GM12872 (cell line): ENCODE results near the gene RASSF4.

Source experiments
- TF ChIP-seq, protein P1 (sequence below): IDR thresholded peaks from 3 replicates; pipeline ENCODE4 v1.5.1; 2011; ENCODE audit warnings: low read depth, mild to moderate bottlenecking, low read length, moderate library complexity; ENCODE audit not compliant: insufficient read depth

The RASSF4 gene

DNA sequence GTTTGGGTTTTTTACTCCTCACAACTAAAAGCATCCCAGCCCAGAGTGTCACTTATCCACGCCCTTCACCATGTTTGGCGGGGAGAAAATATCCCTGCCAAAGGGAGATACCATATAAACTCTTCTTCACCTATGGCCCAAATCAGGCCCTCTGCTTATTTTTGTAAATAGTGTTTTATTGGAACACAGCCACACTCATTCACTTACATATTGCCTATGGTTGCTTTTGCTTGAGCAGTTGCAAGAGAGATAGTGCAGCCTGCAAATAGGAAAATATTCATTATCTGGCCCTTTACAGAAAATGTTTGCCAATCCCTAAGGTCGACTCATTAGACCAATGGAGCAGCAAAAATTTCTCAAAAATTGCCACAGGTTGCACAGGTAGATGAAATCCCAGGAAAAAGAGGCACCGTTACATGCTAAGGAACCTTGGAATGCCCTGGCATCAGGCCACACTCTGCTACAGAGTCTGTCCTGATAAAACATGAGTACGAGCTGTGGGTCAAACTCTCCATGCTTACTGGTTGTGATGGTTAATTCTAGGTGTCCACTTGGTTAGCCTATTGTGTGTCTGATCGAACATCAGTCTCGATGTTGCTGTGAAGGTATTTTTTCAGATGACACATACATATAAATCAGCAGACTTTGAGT is 7.9 kb upstream of the RASSF4 start:
- TF ChIP-seq, protein P1, sequence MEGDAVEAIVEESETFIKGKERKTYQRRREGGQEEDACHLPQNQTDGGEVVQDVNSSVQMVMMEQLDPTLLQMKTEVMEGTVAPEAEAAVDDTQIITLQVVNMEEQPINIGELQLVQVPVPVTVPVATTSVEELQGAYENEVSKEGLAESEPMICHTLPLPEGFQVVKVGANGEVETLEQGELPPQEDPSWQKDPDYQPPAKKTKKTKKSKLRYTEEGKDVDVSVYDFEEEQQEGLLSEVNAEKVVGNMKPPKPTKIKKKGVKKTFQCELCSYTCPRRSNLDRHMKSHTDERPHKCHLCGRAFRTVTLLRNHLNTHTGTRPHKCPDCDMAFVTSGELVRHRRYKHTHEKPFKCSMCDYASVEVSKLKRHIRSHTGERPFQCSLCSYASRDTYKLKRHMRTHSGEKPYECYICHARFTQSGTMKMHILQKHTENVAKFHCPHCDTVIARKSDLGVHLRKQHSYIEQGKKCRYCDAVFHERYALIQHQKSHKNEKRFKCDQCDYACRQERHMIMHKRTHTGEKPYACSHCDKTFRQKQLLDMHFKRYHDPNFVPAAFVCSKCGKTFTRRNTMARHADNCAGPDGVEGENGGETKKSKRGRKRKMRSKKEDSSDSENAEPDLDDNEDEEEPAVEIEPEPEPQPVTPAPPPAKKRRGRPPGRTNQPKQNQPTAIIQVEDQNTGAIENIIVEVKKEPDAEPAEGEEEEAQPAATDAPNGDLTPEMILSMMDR: no peak

DNA sequence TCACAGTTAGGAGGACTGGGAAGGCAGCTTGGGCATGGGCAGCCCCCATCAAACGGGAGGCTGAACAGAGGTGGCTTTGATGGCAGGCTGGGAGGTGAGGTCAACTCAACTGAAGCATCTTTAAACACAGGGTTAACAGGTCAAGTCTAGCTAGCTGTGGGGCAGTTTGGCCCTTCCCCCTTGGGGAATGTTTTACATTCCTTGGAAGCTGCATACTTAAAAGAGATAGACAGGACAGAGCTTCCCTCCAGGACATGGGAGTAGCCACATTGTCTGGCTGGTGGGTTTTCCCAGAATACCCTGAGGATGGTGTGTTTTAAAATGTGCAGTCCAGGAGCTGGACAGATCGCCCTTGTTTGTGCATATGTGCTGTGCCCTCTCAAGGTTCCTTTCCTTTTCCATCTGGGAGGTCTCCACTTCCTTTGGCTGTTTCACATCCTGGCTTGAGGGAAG is 6.8 kb upstream of the RASSF4 start:
- TF ChIP-seq, protein P1: no peak

DNA sequence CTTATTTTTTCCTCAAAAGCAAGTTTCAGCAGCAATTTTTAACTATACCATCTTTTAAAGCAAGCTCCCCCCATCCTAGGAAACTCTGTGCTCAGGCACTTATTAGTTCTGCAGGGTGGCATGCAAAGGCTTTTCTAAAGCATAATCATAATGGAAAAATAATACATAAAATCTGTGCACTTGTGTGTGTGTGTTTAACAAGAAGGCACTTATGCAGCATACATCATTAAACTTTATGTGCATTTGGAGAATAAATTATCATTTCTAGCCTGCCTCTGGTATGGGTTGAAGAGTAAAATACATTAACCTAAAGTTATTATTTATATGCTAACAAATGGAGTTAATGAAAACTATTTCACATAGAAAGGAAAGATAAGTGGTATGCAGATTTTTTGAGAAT is 5.6 kb upstream of the RASSF4 start:
- TF ChIP-seq, protein P1: no peak

DNA sequence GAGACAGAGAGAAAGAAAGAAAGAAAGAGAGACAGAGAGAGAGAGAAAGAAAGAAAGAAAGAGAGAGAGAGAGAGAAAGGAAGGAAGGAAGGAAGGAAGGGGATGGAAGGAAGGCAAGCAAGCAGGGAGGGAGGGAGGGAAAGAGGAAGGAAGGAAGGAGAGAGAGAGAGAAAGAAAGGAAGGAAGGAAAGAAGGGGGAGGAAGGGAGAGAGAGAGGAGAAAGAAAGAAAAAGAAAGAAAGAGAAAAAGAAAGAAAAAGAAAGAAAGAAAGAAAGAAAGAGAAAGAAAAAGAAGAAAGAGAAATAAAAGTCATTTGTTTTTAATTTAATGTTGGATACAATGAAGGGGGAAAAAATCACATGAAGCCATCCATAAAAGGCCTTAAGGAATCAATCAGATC is 4.6 kb upstream of the RASSF4 start:
- TF ChIP-seq, protein P1: no peak

DNA sequence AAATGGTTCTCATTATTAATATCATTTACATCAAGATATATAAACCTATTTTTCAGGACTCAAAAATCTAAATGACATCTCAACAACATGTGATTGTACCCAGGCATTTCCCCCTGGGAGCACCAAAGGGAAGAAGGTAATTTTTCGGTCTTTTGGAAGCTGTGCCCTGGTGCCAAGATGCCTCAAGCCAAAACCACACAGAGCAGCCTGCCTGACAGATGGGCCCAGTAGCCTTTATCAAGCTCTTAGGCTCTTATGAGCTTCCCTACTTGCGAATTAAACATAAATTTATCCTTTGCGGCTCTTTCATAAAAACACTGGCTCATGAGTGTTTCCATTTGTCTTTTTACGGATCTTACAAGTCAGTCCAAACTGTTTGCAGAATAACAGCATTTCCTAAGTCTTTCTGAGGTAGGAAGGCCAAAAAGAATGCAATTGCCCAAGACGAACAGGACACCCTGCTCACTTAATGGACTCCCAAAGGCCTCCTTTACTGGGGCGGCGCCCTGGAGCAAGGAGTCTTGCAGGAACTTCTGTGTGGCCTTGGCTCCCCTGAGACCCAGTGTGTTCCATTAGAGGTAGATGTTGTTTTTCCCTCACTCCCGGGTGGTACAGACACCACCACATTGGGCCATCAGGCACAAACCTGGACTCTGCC is 4.1 kb upstream of the RASSF4 start:
- TF ChIP-seq, protein P1: no peak

DNA sequence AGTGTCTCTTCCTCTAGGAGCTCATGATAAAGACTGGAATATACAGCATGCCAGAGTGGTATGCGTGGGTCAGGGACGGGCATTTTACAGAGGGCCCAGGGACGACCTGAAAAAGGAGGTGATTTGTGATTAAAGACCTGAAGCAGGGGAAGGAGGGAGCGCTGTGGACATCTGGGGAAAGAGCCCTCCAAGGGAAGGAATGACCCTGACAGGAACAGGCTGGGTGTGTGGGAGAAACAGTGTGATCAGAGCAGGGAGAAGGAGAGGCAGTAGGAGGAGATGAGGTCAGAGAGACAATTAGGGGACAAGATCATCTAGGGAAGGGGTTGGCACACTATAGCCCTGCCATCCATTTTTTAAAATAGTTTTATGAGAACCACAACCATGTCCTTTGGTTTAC is 3.4 kb upstream of the RASSF4 start:
- TF ChIP-seq, protein P1: no peak

DNA sequence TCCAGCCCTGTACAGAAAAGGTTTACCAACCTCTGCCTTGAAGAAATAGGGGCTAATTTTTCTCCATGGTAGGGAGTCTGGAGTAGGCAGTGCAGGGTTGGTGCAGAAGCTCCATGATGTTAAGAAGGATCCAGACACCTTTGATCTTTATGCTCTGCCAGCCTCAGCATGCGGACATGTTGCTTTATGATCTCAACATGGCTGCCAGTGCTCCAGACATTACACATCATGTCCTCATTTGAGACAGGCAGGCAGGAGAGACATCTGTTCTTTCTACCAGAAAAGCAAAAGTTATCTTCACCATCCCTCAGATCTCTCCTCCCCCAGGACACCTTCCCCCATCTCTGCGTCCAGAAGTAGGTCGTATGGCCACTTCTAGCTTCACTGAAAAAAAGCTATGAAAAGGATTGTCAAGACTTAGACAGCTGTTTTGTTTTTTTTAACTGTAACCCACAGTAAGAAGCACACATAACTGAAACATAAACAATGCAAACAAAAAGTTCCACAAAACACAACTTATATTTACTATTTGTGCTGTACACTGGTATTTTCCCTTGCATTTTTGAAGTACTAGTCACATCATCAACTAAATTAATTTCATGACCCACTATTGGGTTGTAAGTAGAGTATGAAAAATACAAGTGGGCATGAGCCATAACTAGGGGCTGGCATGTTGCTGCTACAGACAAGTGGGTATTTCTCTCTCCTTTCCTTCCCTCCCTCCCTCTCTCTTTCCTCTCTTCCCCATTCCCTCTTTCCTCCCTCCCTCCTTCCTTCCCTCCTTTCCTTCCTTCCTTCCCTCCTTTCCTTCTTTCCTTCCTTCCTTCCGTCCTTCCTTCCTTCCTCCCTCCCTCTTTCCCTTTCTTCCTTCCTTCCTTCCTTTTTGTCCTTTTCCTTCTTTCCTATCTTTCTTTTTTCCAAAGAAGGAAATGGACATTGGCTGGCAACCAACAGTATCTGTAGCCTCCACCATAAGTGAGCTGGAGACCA is 2.6 kb upstream of the RASSF4 start:
- TF ChIP-seq, protein P1: no peak
